Right lobe of liver (tissue), 4 donors: ENCODE measurements around the gene PDE4B.

Experiments used
- CTCF ChIP-seq, 4 donors: fragments of 200-600 bp in 3 of 4; fragments of 450-650 bp in 1 of 4; IDR thresholded peaks; one replicate each; pipeline versions ENCODE4 v1.5.1 to v1.8.0; 2016 to 2022; ENCODE audit warnings: antibody characterized with exemption in 4 of 4, mild to moderate bottlenecking in 2 of 4
- POLR2A ChIP-seq: fragments of 450-650 bp; IDR thresholded peaks from one replicate; pipeline ENCODE4 v1.6.1; 2017; ENCODE audit warnings: antibody characterized with exemption, mild to moderate bottlenecking
- donor health status: DM: no; HTN: no; CAD: no.
- donor health status: DM: no; HTN: no; CAD: no.
- donor health status: DM: no; HTN: yes; CAD: no.

GRCh38 chr1:66003690-66004089 is 211.0 kb downstream of the PDE4B start:
- no peak for TF ChIP-seq CTCF (IDR thresholded peaks at IDR 0.05)
- TF ChIP-seq POLR2A: no peak
